HL-60 (cell line): Measurements from ENCODE around the gene KIF27.

Experiments used
- CTCF ChIP-seq: IDR thresholded peaks from one replicate; pipeline ENCODE4 v1.5.1; 2011; ENCODE audit warnings: low read length, control low read depth, inconsistent platforms; ENCODE audit not compliant: insufficient read depth
- GABPA ChIP-seq: IDR thresholded peaks from 2 replicates; pipeline ENCODE4 v1.6.1; 2012; ENCODE audit warnings: low read depth
- POLR2AphosphoS5 ChIP-seq: IDR thresholded peaks from 2 replicates; pipeline ENCODE4 v1.6.1; 2012; ENCODE audit warnings: low read depth

- TF ChIP-seq GABPA (no peak), POLR2AphosphoS5 (no peak), CTCF (no peak)
Observed at GRCh38 chr9:83920469-83920926, 734 bp downstream of the KIF27 start.
